ENCODE data around the gene FBXO44.

DNA sequence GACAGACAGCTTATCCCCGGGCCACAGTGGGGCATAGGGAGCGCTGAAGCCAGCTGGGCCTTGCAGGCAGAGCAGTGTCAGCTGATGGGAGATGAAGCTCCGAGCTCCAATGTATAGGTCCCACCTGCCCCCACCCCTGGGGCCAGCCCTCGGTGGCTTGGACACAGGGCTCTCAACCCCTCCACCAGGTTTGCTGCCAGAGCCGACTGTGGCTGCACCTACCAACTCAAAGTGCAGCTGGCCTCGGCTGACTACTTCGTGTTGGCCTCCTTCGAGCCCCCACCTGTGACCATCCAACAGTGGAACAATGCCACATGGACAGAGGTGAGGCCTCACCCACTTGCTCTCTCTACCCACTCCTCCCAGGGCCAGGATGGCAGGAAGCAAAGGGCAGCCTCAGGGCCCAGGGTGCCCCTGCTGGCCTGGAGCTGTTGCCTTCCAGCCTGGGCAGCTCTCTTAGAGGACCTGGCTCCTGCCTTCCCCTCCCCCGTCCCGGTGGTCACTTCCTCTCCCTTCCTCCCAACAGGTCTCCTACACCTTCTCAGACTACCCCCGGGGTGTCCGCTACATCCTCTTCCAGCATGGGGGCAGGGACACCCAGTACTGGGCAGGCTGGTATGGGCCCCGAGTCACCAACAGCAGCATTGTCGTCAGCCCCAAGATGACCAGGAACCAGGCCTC lies 18.6 kb downstream of the FBXO44 start:
- TF ChIP-seq, protein P1, sequence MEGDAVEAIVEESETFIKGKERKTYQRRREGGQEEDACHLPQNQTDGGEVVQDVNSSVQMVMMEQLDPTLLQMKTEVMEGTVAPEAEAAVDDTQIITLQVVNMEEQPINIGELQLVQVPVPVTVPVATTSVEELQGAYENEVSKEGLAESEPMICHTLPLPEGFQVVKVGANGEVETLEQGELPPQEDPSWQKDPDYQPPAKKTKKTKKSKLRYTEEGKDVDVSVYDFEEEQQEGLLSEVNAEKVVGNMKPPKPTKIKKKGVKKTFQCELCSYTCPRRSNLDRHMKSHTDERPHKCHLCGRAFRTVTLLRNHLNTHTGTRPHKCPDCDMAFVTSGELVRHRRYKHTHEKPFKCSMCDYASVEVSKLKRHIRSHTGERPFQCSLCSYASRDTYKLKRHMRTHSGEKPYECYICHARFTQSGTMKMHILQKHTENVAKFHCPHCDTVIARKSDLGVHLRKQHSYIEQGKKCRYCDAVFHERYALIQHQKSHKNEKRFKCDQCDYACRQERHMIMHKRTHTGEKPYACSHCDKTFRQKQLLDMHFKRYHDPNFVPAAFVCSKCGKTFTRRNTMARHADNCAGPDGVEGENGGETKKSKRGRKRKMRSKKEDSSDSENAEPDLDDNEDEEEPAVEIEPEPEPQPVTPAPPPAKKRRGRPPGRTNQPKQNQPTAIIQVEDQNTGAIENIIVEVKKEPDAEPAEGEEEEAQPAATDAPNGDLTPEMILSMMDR (conservative IDR thresholded peaks at IDR 0.05; ENCODE audit: low read depth in 2 of 2) = no peak
- no peak for TF ChIP-seq EZH2 (IDR thresholded peaks at IDR 0.05; ENCODE audit: low read depth, unreplicated experiment)
- TF ChIP-seq, protein P2, sequence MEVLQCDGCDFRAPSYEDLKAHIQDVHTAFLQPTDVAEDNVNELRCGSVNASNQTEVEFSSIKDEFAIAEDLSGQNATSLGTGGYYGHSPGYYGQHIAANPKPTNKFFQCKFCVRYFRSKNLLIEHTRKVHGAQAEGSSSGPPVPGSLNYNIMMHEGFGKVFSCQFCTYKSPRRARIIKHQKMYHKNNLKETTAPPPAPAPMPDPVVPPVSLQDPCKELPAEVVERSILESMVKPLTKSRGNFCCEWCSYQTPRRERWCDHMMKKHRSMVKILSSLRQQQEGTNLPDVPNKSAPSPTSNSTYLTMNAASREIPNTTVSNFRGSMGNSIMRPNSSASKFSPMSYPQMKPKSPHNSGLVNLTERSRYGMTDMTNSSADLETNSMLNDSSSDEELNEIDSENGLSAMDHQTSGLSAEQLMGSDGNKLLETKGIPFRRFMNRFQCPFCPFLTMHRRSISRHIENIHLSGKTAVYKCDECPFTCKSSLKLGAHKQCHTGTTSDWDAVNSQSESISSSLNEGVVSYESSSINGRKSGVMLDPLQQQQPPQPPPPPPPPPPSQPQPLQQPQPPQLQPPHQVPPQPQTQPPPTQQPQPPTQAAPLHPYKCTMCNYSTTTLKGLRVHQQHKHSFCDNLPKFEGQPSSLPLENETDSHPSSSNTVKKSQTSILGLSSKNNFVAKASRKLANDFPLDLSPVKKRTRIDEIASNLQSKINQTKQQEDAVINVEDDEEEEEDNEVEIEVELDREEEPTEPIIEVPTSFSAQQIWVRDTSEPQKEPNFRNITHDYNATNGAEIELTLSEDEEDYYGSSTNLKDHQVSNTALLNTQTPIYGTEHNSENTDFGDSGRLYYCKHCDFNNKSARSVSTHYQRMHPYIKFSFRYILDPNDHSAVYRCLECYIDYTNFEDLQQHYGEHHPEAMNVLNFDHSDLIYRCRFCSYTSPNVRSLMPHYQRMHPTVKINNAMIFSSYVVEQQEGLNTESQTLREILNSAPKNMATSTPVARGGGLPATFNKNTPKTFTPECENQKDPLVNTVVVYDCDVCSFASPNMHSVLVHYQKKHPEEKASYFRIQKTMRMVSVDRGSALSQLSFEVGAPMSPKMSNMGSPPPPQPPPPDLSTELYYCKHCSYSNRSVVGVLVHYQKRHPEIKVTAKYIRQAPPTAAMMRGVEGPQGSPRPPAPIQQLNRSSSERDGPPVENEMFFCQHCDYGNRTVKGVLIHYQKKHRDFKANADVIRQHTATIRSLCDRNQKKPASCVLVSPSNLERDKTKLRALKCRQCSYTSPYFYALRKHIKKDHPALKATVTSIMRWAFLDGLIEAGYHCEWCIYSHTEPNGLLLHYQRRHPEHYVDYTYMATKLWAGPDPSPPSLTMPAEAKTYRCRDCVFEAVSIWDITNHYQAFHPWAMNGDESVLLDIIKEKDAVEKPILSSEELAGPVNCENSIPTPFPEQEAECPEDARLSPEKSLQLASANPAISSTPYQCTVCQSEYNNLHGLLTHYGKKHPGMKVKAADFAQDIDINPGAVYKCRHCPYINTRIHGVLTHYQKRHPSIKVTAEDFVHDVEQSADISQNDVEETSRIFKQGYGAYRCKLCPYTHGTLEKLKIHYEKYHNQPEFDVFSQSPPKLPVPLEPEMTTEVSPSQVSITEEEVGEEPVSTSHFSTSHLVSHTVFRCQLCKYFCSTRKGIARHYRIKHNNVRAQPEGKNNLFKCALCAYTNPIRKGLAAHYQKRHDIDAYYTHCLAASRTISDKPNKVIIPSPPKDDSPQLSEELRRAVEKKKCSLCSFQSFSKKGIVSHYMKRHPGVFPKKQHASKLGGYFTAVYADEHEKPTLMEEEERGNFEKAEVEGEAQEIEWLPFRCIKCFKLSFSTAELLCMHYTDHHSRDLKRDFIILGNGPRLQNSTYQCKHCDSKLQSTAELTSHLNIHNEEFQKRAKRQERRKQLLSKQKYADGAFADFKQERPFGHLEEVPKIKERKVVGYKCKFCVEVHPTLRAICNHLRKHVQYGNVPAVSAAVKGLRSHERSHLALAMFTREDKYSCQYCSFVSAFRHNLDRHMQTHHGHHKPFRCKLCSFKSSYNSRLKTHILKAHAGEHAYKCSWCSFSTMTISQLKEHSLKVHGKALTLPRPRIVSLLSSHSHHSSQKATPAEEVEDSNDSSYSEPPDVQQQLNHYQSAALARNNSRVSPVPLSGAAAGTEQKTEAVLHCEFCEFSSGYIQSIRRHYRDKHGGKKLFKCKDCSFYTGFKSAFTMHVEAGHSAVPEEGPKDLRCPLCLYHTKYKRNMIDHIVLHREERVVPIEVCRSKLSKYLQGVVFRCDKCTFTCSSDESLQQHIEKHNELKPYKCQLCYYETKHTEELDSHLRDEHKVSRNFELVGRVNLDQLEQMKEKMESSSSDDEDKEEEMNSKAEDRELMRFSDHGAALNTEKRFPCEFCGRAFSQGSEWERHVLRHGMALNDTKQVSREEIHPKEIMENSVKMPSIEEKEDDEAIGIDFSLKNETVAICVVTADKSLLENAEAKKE (CRISPR knock-in tag; IDR thresholded peaks at IDR 0.05) = no peak
- TF ChIP-seq POLR2AphosphoS5 (IDR thresholded peaks at IDR 0.05; ENCODE audit: low read depth) = no peak
- no peak for TF ChIP-seq ZNF331 (CRISPR knock-in tag; IDR thresholded peaks at IDR 0.05; ENCODE audit: low read depth)
- no peak for TF ChIP-seq CREB1 (CRISPR knock-in tag; IDR thresholded peaks at IDR 0.05; ENCODE audit: low read depth)

Data from GM23338 (cell line).